Activated CD4-positive, CD25-positive, alpha-beta regulatory T cell (primary cell): ENCODE measurements around the gene PHPT1.
A peak's percentile ranks its signal among the peaks of the same experiment; 100 is the strongest.
"Not testable (repeated sequence)": the region's sequence is repeated elsewhere in the genome, so short reads cannot be mapped to it uniquely, and the experiment has no call there.

Experiments
- DNase-seq, 4 experiments: peaks; one replicate each; lab custom pipeline; 2025; lab: John Stamatoyannopoulos, UW

Gene PHPT1

GRCh38 chr9:136837146-136837855 lies 11.9 kb upstream of the PHPT1 start:
- DNase-seq = no peak

GRCh38 chr9:136837856-136838277 lies 11.3 kb upstream of the PHPT1 start:
- not testable (repeated sequence) for DNase-seq

- no peak for DNase-seq
Measured at GRCh38 chr9:136838314-136839228, 10.6 kb upstream of the PHPT1 start.

GRCh38 chr9:136839229-136840139 lies 9.7 kb upstream of the PHPT1 start:
- no peak for DNase-seq

- DNase-seq = no peak
Measured at GRCh38 chr9:136840140-136840876, 8.9 kb upstream of the PHPT1 start.

- DNase-seq = no peak
Measured at GRCh38 chr9:136840877-136841645, 8.1 kb upstream of the PHPT1 start.

GRCh38 chr9:136841646-136842379 lies 7.4 kb upstream of the PHPT1 start:
- not testable (repeated sequence) for DNase-seq

- DNase-seq = peak; percentile 53 to 66 (median 60)
Measured at GRCh38 chr9:136842380-136842948, 6.7 kb upstream of the PHPT1 start, which contains the start of gene AJM1. TSS of gene AJM1 (plus strand) at chr9:136842478. CDS start at chr9:136844415, 1,937 bp downstream.

- DNase-seq = not testable (repeated sequence)
Measured at GRCh38 chr9:136843159-136843800, 5.9 kb upstream of the PHPT1 start.

GRCh38 chr9:136843801-136844740 lies 5.1 kb upstream of the PHPT1 start:
- DNase-seq = peak in 3 of 4 experiments; percentile 29 to 52 (median 36)

GRCh38 chr9:136844761-136845464 lies 4.3 kb upstream of the PHPT1 start:
- no peak for DNase-seq

- DNase-seq = no peak
Measured at GRCh38 chr9:136845465-136846260, 3.5 kb upstream of the PHPT1 start.

- no peak for DNase-seq
Measured at GRCh38 chr9:136846376-136847087, 2.7 kb upstream of the PHPT1 start.

GRCh38 chr9:136847088-136847825 lies 2.0 kb upstream of the PHPT1 start:
- no peak for DNase-seq
